AG04449 (cell line): ENCODE measurements around the gene MLXIP.

Source experiments
- CTCF ChIA-PET: fragments of 350-600 bp; formaldehyde crosslinking; extraction: SDS; loops from one replicate; lab custom pipeline; 2021; ENCODE audit warnings: antibody characterized with exemption; lab: Yijun Ruan, JAX
- POLR2A ChIA-PET: fragments of 400-600, 350-600 bp; formaldehyde crosslinking; extraction: SDS; loops from one replicate; lab custom pipeline; 2020; ENCODE audit warnings: antibody characterized with exemption, inconsistent platforms; lab: Yijun Ruan, JAX
- DNase-seq: peaks from one replicate; pipeline ENCODE4 v3.0.0-alpha.2; 2010; ENCODE audit warnings: low read depth, low spot score
- H3K4me3 ChIP-seq: 2 replicates; pipeline ENCODE4 v1.5.1; 2011; ENCODE audit warnings: low read depth, mild to moderate bottlenecking, control low read depth, low read length
- TF ChIP-seq, protein P1 (sequence below): IDR thresholded peaks from one replicate; pipeline ENCODE4 v1.5.1; 2011; ENCODE audit warnings: mild to moderate bottlenecking, moderate library complexity, low read length, control low read depth, inconsistent platforms; ENCODE audit not compliant: insufficient read depth; ENCODE audit errors: missing control alignments

The MLXIP gene

DNA sequence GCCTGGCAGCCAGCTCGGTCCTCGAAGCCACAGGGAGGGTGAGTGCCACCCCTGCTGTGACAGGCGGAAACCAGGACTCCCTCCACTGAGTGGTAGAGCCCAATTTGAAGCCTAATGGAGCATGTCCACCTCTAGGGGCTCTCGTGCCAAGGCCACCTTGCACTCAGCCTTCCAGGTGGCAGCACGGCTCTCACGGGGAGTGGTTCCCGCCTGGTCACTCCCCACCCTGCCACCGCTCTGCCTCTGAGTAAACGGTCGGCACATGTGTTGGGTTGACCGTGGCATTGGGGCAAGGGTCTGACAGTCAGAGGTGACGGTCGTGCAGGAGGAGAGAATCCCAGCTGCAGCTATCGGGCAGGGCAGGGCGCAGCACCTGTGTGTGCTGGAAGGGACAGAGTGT is 60.7 kb downstream of the MLXIP start:
- DNase-seq = no peak
- TF ChIP-seq, protein P1, sequence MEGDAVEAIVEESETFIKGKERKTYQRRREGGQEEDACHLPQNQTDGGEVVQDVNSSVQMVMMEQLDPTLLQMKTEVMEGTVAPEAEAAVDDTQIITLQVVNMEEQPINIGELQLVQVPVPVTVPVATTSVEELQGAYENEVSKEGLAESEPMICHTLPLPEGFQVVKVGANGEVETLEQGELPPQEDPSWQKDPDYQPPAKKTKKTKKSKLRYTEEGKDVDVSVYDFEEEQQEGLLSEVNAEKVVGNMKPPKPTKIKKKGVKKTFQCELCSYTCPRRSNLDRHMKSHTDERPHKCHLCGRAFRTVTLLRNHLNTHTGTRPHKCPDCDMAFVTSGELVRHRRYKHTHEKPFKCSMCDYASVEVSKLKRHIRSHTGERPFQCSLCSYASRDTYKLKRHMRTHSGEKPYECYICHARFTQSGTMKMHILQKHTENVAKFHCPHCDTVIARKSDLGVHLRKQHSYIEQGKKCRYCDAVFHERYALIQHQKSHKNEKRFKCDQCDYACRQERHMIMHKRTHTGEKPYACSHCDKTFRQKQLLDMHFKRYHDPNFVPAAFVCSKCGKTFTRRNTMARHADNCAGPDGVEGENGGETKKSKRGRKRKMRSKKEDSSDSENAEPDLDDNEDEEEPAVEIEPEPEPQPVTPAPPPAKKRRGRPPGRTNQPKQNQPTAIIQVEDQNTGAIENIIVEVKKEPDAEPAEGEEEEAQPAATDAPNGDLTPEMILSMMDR = no peak
- H3K4me3 ChIP-seq = no peak overlapping the region
- ChIA-PET CTCF (interaction anchor here (0.8 to 1.6 kb wide), 6 partner anchors 13 to 85 kb away, joined by 3 to 6 read pairs (median 3); no protein-coding TSS in a partner anchor), POLR2A (no interaction called here)

DNA sequence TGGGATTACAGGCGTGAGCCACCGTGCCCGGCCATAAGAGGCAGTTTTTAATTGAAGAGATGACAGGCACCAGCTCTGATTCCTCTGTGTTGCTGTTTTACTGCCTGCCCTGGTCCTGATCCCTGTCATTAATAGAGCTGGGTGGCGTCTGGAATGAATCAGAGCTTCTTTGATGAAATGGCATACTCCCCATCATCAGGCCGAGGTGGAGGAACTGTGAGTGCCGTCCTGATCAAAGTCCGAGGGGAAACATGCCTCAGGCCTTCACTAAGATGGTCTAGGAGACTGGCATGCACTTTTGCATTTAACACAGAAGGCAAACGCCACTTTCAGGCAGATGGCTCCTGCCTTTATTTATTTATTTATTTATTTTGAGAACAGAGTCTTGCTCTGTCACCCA is 61.4 kb downstream of the MLXIP start:
- CTCF ChIA-PET = interaction anchor here (0.8 to 1.6 kb wide), 5 partner anchors 14 to 85 kb away, joined by 3 to 5 read pairs (median 3); no protein-coding TSS in a partner anchor
- TF ChIP-seq, protein P1 = no peak
- POLR2A ChIA-PET = interaction anchor here (0.6 kb wide), 1 partner anchor 70 kb away, joined by 5 read pairs; no protein-coding TSS in a partner anchor
- DNase-seq = no peak
- H3K4me3 ChIP-seq = no peak overlapping the region

DNA sequence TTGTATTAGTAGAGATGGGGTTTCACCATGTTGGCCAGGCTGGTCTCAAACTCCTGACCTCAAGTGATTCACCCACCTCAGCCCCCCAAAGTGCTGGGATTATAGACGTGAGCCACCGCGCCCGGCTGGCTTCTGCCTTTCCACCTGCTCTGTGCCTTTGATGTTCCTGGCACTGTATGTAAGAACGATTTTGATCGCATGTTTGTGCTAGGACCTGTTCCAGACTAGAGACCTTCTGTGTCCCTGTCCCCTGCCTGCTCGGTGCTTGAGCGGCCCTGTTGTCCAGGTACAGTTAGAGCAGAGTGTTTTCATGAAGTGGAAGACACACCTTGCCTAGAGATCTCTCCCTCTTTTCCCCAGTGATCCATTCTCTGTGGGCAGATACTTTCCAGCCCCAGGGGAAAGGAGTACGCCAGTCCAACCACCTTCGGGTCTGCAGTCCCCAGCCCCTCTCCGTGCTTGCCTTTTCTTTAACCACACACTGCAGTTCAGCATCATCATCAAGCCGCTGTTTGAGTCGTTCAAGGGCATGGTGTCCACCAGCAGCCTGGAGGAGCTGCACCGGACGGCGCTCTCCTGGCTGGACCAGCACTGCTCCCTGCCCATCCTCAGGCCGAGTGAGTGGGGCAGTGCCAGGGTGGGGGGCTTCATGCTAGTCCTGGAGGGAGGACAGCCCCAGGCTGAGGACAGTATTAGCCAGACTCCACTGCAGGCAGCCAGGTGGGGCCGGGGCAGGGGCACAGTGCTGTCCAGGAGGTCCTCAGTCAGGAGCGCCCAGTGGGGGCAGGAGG is 62.1 kb downstream of the MLXIP start:
- ChIA-PET POLR2A (interaction anchor here (0.6 kb wide), 1 partner anchor 69 kb away, joined by 5 read pairs; no protein-coding TSS in a partner anchor), CTCF (interaction anchor here (0.9 to 1.6 kb wide), 4 partner anchors 15 to 86 kb away, joined by 3 to 5 read pairs (median 4); no protein-coding TSS in a partner anchor)
- TF ChIP-seq, protein P1 = no peak

DNA sequence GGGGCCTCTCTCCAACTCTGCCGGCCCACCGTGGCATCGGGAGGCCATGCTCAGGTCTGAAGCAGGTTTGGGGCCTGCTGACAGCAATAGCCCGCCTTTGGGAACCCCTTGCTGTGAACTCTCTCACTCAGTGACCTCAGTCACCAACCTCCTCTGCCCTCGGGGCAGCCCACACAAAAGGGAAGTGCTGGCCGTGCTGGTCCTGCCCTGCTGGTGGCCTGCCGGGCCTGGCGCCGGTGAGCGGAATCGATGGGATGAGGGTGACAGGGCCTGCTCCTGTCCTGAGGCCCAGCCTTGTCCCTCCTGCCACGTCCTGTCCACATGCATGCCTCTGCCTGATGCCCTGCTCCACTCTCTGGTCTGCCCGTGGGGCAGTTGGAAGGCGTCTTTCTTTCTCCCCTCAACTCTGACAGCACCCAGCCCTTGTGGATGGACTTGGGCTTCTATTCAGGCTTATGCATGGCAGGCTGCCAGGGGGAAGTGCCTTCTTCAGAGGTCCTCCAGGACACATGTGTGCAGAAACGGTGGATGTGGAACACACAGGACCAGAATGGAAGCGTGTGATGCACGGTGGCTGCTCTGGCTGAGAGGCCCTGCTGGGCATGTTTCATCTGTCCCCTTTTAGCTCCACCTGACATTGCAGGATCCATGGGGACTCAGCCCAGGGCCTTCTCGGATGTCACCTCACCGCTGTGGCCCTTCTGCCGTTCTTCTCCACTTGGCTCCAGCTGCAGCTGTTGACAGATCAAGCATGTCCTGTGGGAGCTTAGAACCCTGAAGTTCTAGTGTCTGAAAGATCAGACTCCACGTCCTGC is 63.6 kb downstream of the MLXIP start:
- TF ChIP-seq, protein P1 = no peak
- CTCF ChIA-PET = interaction anchor here (0.7 to 1.7 kb wide), 4 partner anchors 12 to 87 kb away, joined by 4 to 5 read pairs (median 4); no protein-coding TSS in a partner anchor
- DNase-seq = no peak
- no peak overlapping the region for H3K4me3 ChIP-seq
- POLR2A ChIA-PET = interaction anchor here (0.6 kb wide), 1 partner anchor 110 kb away, joined by 3 read pairs; no protein-coding TSS in a partner anchor

More for the DNA sequence above, 62.1 kb downstream of the MLXIP start:
- DNase-seq = no peak
- H3K4me3 ChIP-seq = no peak overlapping the region

DNA sequence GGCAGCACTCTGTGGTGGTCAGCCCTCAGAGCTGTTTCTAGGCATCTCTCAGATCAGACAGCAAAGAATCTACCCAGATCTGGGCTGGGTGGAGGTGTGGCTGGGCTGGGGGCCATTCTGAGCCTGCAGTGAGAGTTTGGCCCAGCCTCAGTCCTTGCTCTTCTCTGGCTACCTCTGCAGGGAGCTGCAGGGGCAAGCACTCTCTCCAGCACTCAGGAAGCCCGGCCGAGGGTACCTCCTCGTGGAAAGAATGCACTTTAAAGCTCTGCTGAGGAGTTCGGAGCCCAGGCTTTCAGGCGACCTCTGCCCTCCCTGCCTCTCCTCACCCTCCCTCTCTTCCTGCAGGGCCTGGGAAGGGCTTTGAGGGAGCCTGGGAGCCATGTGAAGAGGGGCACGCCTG is 64.3 kb downstream of the MLXIP start:
- POLR2A ChIA-PET = interaction anchor here (0.6 kb wide), 1 partner anchor 111 kb away, joined by 3 read pairs; no protein-coding TSS in a partner anchor
- CTCF ChIA-PET = interaction anchor here (0.7 to 1.7 kb wide), 4 partner anchors 12 to 88 kb away, joined by 4 to 5 read pairs (median 4); no protein-coding TSS in a partner anchor
- TF ChIP-seq, protein P1 = no peak
- H3K4me3 ChIP-seq = no peak overlapping the region
- no peak for DNase-seq
